ENCODE results near the gene UMAD1.

DNA sequence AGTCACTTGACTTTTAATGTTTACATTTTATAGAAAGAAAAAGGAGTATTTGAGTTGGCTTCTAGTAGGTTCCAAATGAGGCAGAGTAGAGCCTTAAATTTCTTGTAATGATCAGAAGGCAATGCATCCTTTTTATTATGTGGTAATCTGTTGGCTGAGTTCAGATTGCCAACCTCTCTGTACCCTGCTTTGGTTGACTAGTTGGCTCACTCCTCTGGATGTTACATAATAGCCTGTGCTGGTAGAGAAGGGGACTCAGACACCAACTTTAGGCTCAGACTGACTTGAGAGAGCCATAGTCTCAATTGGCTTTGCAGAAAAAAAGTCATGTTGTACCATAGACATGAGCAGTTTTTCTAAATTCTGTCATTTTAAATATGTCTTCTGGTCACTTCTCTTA is 281.3 kb downstream of the UMAD1 start:
- no peak for TF ChIP-seq RAD21 (IDR thresholded peaks at IDR 0.05; ENCODE audit: low read length)
- TF ChIP-seq, protein P1, sequence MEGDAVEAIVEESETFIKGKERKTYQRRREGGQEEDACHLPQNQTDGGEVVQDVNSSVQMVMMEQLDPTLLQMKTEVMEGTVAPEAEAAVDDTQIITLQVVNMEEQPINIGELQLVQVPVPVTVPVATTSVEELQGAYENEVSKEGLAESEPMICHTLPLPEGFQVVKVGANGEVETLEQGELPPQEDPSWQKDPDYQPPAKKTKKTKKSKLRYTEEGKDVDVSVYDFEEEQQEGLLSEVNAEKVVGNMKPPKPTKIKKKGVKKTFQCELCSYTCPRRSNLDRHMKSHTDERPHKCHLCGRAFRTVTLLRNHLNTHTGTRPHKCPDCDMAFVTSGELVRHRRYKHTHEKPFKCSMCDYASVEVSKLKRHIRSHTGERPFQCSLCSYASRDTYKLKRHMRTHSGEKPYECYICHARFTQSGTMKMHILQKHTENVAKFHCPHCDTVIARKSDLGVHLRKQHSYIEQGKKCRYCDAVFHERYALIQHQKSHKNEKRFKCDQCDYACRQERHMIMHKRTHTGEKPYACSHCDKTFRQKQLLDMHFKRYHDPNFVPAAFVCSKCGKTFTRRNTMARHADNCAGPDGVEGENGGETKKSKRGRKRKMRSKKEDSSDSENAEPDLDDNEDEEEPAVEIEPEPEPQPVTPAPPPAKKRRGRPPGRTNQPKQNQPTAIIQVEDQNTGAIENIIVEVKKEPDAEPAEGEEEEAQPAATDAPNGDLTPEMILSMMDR (IDR thresholded peaks at IDR 0.05), result no peak
- no peak for TF ChIP-seq EZH2phosphoT487 (IDR thresholded peaks at IDR 0.05; ENCODE audit: borderline replicate concordance, low read depth)
- TF ChIP-seq, protein P2, sequence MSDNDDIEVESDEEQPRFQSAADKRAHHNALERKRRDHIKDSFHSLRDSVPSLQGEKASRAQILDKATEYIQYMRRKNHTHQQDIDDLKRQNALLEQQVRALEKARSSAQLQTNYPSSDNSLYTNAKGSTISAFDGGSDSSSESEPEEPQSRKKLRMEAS (IDR thresholded peaks at IDR 0.05; ENCODE audit: low read depth), result no peak
- TF ChIP-seq TAF1 (IDR thresholded peaks at IDR 0.05; ENCODE audit: borderline replicate concordance, low read depth, low read length), result no peak
- TF ChIP-seq YY1 (IDR thresholded peaks at IDR 0.05; ENCODE audit: low read depth), result no peak
- TF ChIP-seq POLR2AphosphoS5 (IDR thresholded peaks at IDR 0.05; ENCODE audit: low read depth, low read length), result no peak
- TF ChIP-seq FOXJ3 (CRISPR knock-in tag; IDR thresholded peaks at IDR 0.05), result no peak
- TF ChIP-seq MXI1 (IDR thresholded peaks at IDR 0.05; ENCODE audit: low read depth, low read length), result no peak
- TF ChIP-seq TCF12 (IDR thresholded peaks at IDR 0.05), result no peak
- no peak for TF ChIP-seq GABPA (IDR thresholded peaks at IDR 0.05; ENCODE audit: low read depth)
- TF ChIP-seq SMC3 (IDR thresholded peaks at IDR 0.05; ENCODE audit: low read depth, low read length), result no peak
- no peak for TF ChIP-seq NRF1 (IDR thresholded peaks at IDR 0.05; ENCODE audit: low read depth, low read length)
- TF ChIP-seq USF2 (IDR thresholded peaks at IDR 0.05; ENCODE audit: borderline replicate concordance, low read depth, low read length), result no peak
